ENCODE results near the gene AOPEP. TPM values are rescaled to one million over a fixed set of nuclear protein-coding genes. Genes with fewer than 3 reads are reported as not detected.

Gene AOPEP
- polyA plus RNA-seq, 1 donor from 2014 or later = 10.0 TPM

GRCh38 chr9:95047452-95048224 is 321.1 kb downstream of the AOPEP start:
- Histone ChIP-seq H3K27me3 (ENCODE audit: insufficient read depth, low read depth, low read length) (peaks cover 64% of the 10 kb centered on the region), H3K9me3 (ENCODE audit: low read length) (no peaks in the 10 kb centered on the region), H3K79me2 (replicated peaks; ENCODE audit: insufficient read depth, low read length) (no peaks in the 10 kb centered on the region), H3K36me3 (ENCODE audit: insufficient read depth, low read length) (no peaks in the 10 kb centered on the region), H4K20me1 (ENCODE audit: insufficient read depth) (no peaks in the 10 kb centered on the region), H3K9me2 (ENCODE audit: insufficient read depth, low read length) (no peaks in the 10 kb centered on the region), H2AFZ (ENCODE audit: low read depth, low read length) (no peak overlapping the region), H3K9ac (ENCODE audit: low read length) (no peak overlapping the region), H3K27ac (ENCODE audit: low read length) (no peak overlapping the region), H3F3A (ENCODE audit: insufficient read depth, low read length, poor library complexity, severe bottlenecking) (peaks cover 5% of the 10 kb centered on the region), H3K4me2 (ENCODE audit: low read length) (no peak overlapping the region), H3K4me3 (ENCODE audit: low read length) (no peak overlapping the region)
- TF ChIP-seq MXI1 (conservative IDR thresholded peaks at IDR 0.05; ENCODE audit: poor library complexity, severe bottlenecking) (no peak), POLR2AphosphoS5 (IDR thresholded peaks at IDR 0.05) (peak; percentile 2)

DNA sequence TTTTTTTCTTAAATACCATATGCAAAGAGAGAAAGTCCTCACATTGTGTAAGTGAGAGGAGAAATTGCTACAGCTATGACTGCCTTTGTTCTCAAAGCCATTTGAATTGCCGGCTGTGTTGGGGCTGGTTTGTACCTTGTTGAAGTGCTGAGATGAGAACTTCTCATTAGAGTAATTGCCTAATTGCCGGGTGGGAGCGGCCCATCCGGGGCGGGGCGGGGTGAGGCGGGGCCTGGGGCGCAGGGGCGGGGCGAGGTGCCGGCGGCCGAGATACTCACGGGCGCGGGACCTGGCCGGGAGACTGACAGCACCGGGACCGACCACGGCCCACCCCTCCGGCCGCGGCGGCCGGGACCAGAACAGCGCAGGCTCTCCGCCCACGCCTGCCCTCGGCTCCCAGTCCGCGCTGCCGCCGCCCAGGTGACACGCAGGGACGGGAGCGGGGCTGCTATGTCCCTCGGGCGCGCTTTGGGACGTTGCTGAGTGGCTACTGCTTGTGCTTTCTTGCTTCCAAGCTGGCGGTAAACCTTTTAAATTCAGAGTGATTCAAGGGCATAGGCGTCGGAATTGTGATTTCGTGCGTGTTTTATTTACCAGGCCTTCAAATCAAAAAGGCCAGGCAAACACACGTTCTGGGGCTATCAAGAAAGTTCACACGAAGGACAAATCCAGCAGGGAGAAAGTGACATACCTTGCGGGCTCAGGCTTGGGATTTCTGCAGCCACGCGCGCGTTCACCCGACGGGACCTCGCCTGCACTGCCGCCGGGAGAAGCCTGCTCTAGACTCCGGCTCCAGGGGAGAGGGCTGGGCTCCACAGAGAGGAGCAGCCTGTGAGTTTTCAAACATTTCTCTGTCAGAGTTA is 322.0 kb downstream of the AOPEP start:
- H3K4me2 ChIP-seq (ENCODE audit: low read length) = no peak overlapping the region
- TF ChIP-seq POLR2AphosphoS5 (IDR thresholded peaks at IDR 0.05) (peak; percentile 8), EZH2 (IDR thresholded peaks at IDR 0.05; ENCODE audit: borderline replicate concordance, insufficient read depth, low read length, poor library complexity, severe bottlenecking) (peak; percentile 54)
- TF ChIP-seq, protein P1, sequence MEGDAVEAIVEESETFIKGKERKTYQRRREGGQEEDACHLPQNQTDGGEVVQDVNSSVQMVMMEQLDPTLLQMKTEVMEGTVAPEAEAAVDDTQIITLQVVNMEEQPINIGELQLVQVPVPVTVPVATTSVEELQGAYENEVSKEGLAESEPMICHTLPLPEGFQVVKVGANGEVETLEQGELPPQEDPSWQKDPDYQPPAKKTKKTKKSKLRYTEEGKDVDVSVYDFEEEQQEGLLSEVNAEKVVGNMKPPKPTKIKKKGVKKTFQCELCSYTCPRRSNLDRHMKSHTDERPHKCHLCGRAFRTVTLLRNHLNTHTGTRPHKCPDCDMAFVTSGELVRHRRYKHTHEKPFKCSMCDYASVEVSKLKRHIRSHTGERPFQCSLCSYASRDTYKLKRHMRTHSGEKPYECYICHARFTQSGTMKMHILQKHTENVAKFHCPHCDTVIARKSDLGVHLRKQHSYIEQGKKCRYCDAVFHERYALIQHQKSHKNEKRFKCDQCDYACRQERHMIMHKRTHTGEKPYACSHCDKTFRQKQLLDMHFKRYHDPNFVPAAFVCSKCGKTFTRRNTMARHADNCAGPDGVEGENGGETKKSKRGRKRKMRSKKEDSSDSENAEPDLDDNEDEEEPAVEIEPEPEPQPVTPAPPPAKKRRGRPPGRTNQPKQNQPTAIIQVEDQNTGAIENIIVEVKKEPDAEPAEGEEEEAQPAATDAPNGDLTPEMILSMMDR (IDR thresholded peaks at IDR 0.05; ENCODE audit: poor library complexity, severe bottlenecking) = no peak

GRCh38 chr9:95049761-95050160 is 323.3 kb downstream of the AOPEP start:
- Histone ChIP-seq H3K9me3 (ENCODE audit: low read length) (no peaks in the 10 kb centered on the region), H3K4me2 (ENCODE audit: low read length) (no peak overlapping the region), H3K36me3 (ENCODE audit: insufficient read depth, low read length) (no peaks in the 10 kb centered on the region), H3K4me3 (ENCODE audit: low read length) (no peak overlapping the region), H3K27me3 (ENCODE audit: insufficient read depth, low read depth, low read length) (peaks cover 61% of the 10 kb centered on the region), H3K27ac (ENCODE audit: low read length) (no peak overlapping the region), H3F3A (ENCODE audit: insufficient read depth, low read length, poor library complexity, severe bottlenecking) (peaks cover 5% of the 10 kb centered on the region), H3K79me2 (replicated peaks; ENCODE audit: insufficient read depth, low read length) (no peaks in the 10 kb centered on the region), H3K9ac (ENCODE audit: low read length) (no peak overlapping the region), H4K20me1 (ENCODE audit: insufficient read depth) (no peaks in the 10 kb centered on the region), H2AFZ (ENCODE audit: low read depth, low read length) (no peak overlapping the region), H3K9me2 (ENCODE audit: insufficient read depth, low read length) (no peaks in the 10 kb centered on the region)
- TF ChIP-seq EP300 (conservative IDR thresholded peaks at IDR 0.05; ENCODE audit: poor library complexity, severe bottlenecking) (no peak), POLR2AphosphoS5 (IDR thresholded peaks at IDR 0.05) (no peak), RAD21 (conservative IDR thresholded peaks at IDR 0.05) (no peak), SMC3 (conservative IDR thresholded peaks at IDR 0.05; ENCODE audit: poor library complexity) (no peak), TAF1 (IDR thresholded peaks at IDR 0.05; ENCODE audit: low read depth) (no peak), EZH2 (IDR thresholded peaks at IDR 0.05; ENCODE audit: borderline replicate concordance, insufficient read depth, low read length, poor library complexity, severe bottlenecking) (no peak), MXI1 (conservative IDR thresholded peaks at IDR 0.05; ENCODE audit: poor library complexity, severe bottlenecking) (no peak)
- TF ChIP-seq, protein P1 (IDR thresholded peaks at IDR 0.05; ENCODE audit: poor library complexity, severe bottlenecking) = no peak
- TF ChIP-seq, protein P2, sequence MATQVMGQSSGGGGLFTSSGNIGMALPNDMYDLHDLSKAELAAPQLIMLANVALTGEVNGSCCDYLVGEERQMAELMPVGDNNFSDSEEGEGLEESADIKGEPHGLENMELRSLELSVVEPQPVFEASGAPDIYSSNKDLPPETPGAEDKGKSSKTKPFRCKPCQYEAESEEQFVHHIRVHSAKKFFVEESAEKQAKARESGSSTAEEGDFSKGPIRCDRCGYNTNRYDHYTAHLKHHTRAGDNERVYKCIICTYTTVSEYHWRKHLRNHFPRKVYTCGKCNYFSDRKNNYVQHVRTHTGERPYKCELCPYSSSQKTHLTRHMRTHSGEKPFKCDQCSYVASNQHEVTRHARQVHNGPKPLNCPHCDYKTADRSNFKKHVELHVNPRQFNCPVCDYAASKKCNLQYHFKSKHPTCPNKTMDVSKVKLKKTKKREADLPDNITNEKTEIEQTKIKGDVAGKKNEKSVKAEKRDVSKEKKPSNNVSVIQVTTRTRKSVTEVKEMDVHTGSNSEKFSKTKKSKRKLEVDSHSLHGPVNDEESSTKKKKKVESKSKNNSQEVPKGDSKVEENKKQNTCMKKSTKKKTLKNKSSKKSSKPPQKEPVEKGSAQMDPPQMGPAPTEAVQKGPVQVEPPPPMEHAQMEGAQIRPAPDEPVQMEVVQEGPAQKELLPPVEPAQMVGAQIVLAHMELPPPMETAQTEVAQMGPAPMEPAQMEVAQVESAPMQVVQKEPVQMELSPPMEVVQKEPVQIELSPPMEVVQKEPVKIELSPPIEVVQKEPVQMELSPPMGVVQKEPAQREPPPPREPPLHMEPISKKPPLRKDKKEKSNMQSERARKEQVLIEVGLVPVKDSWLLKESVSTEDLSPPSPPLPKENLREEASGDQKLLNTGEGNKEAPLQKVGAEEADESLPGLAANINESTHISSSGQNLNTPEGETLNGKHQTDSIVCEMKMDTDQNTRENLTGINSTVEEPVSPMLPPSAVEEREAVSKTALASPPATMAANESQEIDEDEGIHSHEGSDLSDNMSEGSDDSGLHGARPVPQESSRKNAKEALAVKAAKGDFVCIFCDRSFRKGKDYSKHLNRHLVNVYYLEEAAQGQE (IDR thresholded peaks at IDR 0.05; ENCODE audit: borderline replicate concordance) = no peak

More for the DNA sequence above, 322.0 kb downstream of the AOPEP start:
- Histone ChIP-seq H3K9ac (ENCODE audit: low read length) (peak overlapping the region; percentile 36), H3K9me2 (ENCODE audit: insufficient read depth, low read length) (no peaks in the 10 kb centered on the region), H3K27me3 (ENCODE audit: insufficient read depth, low read depth, low read length) (peaks cover 64% of the 10 kb centered on the region), H3K79me2 (replicated peaks; ENCODE audit: insufficient read depth, low read length) (no peaks in the 10 kb centered on the region), H3K9me3 (ENCODE audit: low read length) (no peaks in the 10 kb centered on the region), H3K4me3 (ENCODE audit: low read length) (peak overlapping the region; percentile 60), H2AFZ (ENCODE audit: low read depth, low read length) (no peak overlapping the region), H3K27ac (ENCODE audit: low read length) (no peak overlapping the region), H4K20me1 (ENCODE audit: insufficient read depth) (no peaks in the 10 kb centered on the region), H3K36me3 (ENCODE audit: insufficient read depth, low read length) (no peaks in the 10 kb centered on the region), H3F3A (ENCODE audit: insufficient read depth, low read length, poor library complexity, severe bottlenecking) (peaks cover 5% of the 10 kb centered on the region)
